ENCODE measurements around the gene SCN2A.

GRCh38 chr2:165273176-165273575 is 34.0 kb downstream of the SCN2A start:
- TF ChIP-seq, protein P1, sequence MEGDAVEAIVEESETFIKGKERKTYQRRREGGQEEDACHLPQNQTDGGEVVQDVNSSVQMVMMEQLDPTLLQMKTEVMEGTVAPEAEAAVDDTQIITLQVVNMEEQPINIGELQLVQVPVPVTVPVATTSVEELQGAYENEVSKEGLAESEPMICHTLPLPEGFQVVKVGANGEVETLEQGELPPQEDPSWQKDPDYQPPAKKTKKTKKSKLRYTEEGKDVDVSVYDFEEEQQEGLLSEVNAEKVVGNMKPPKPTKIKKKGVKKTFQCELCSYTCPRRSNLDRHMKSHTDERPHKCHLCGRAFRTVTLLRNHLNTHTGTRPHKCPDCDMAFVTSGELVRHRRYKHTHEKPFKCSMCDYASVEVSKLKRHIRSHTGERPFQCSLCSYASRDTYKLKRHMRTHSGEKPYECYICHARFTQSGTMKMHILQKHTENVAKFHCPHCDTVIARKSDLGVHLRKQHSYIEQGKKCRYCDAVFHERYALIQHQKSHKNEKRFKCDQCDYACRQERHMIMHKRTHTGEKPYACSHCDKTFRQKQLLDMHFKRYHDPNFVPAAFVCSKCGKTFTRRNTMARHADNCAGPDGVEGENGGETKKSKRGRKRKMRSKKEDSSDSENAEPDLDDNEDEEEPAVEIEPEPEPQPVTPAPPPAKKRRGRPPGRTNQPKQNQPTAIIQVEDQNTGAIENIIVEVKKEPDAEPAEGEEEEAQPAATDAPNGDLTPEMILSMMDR (IDR thresholded peaks at IDR 0.05 in 2 of 3, conservative IDR thresholded peaks at IDR 0.05 in 1 of 3; ENCODE audit: insufficient read depth in 2 of 3, low read depth in 1 of 3, low read length in 3 of 3) = no peak
- TF ChIP-seq EP300 (IDR thresholded peaks at IDR 0.05; ENCODE audit: low read length) = no peak
- TF ChIP-seq, protein P2, sequence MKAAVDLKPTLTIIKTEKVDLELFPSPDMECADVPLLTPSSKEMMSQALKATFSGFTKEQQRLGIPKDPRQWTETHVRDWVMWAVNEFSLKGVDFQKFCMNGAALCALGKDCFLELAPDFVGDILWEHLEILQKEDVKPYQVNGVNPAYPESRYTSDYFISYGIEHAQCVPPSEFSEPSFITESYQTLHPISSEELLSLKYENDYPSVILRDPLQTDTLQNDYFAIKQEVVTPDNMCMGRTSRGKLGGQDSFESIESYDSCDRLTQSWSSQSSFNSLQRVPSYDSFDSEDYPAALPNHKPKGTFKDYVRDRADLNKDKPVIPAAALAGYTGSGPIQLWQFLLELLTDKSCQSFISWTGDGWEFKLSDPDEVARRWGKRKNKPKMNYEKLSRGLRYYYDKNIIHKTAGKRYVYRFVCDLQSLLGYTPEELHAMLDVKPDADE (conservative IDR thresholded peaks at IDR 0.05; ENCODE audit: control insufficient read depth, low read depth, low read length) = no peak
- TF ChIP-seq, protein P3, sequence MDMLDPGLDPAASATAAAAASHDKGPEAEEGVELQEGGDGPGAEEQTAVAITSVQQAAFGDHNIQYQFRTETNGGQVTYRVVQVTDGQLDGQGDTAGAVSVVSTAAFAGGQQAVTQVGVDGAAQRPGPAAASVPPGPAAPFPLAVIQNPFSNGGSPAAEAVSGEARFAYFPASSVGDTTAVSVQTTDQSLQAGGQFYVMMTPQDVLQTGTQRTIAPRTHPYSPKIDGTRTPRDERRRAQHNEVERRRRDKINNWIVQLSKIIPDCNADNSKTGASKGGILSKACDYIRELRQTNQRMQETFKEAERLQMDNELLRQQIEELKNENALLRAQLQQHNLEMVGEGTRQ (CRISPR knock-in tag; IDR thresholded peaks at IDR 0.05) = no peak
- no peak for TF ChIP-seq BHLHE40 (IDR thresholded peaks at IDR 0.05; ENCODE audit: low read length)
- no peak for TF ChIP-seq TBL1XR1 (IDR thresholded peaks at IDR 0.05; ENCODE audit: low read length in 2 of 2)
